ENCODE measurements around the gene NDUFA8.

The NDUFA8 gene

GRCh38 chr9:122097679-122098315 lies 61.8 kb downstream of the NDUFA8 start:
- DNase-seq, result no peak

GRCh38 chr9:122096620-122097415 lies 62.8 kb downstream of the NDUFA8 start:
- DNase-seq, result no peak

- peak; percentile 27 for DNase-seq
Observed at GRCh38 chr9:122095010-122095767, 64.4 kb downstream of the NDUFA8 start.
